ENCODE data around the gene CHST15. TPM values are rescaled to one million over a fixed set of nuclear protein-coding genes. Genes with fewer than 3 reads are reported as not detected.

The CHST15 gene, protein sequence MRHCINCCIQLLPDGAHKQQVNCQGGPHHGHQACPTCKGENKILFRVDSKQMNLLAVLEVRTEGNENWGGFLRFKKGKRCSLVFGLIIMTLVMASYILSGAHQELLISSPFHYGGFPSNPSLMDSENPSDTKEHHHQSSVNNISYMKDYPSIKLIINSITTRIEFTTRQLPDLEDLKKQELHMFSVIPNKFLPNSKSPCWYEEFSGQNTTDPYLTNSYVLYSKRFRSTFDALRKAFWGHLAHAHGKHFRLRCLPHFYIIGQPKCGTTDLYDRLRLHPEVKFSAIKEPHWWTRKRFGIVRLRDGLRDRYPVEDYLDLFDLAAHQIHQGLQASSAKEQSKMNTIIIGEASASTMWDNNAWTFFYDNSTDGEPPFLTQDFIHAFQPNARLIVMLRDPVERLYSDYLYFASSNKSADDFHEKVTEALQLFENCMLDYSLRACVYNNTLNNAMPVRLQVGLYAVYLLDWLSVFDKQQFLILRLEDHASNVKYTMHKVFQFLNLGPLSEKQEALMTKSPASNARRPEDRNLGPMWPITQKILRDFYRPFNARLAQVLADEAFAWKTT
- 9.1 and 9.4 TPM in 2 replicates for total RNA-seq (2021; fragmentation: NEBNext Ultra II Directional; extraction: Animal tissue kit (Norgen Biotek cat#: 25700))
- 7.4 and 8.8 TPM in 2 replicates for polyA plus RNA-seq (2011; rRNA removed)
- 6.8 TPM for polyA plus RNA-seq (2011; cell fraction: cytosol; rRNA removed)
- 9.3 TPM for polyA plus RNA-seq (2011; cell fraction: nucleus; rRNA removed)
- polyA plus RNA-seq (2012, experiment 1 of 2): 5.7 to 7.3 TPM (median 6.0 TPM) in 4 replicates
- 2.3 TPM for polyA plus RNA-seq (2012, experiment 2 of 2)
- polyA plus RNA-seq (2013, experiment 1 of 2): 4.7 TPM
- polyA plus RNA-seq (2013, experiment 2 of 2): 5.0 TPM
- 17.4 and 19.5 TPM in 2 replicates for polyA minus RNA-seq (2011; rRNA and poly(A)+ RNA removed)
- 7.5 TPM for polyA minus RNA-seq (2011; cell fraction: cytosol; rRNA and poly(A)+ RNA removed)
- 15.1 TPM for polyA minus RNA-seq (2011; cell fraction: nucleus; rRNA and poly(A)+ RNA removed)
- long read RNA-seq, experiment 1, partial matches to known transcripts: 1 of 4 reads
- long read RNA-seq, experiment 1, other reads (novel, unspliced or antisense): 3 of 4 reads
- long read RNA-seq, experiment 2, full-length matches to known transcripts: 1 of 3 reads
- long read RNA-seq, experiment 2, partial matches to known transcripts: 0 of 3 reads
- long read RNA-seq, experiment 2, other reads (novel, unspliced or antisense): 2 of 3 reads

DNA sequence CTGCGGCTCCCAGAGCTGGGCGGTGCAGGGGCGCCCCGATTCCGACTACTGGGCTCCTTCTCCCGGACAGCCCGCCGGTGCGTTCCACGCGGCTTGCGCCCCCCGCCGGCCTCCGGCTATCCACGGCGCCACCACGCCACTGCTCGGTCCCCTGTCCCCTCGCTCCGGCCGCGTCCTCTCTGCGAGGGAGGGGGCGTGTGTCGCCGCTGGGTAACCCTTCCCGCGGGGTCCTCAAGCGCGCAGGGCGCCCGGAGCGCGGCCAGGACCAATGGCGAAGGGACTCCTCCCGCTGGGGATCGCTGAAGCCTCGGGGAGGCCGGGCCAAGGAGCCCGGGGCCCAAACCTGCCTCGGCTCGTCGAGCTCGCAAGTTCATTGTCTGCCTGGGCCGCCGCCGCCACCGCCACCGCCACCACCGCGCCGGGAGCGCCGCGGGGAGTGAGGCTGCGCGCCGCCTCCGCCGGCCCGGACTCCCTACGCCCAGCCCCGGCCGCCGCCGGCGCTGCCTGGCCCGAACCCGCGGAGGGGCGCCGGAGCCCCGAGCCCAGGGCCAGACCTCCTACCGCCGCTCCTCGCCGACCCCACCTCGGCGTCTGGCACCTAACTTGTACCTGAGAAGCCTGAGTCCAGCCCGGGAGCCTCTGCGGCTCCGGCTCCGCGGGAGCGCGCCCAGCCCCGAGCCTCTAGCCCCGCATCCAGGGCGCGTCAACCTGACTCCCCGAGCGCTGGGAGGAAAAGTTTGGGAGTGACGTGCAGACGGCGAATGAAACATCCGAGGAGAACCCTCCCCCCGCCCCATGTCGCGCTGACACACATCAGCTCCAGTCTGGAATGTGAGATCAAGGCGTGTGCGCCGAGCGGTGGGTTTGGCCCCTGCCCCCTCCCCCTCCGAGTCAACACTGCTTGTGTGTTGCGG, at the start of gene CHST15:
Gene CHST15, minus strand, starts transcription at position 739 of the 914 bp plus-strand sequence. CDS start 47,386 bp downstream, outside the sequence.
- H3K14ac ChIP-seq (ENCODE audit: insufficient read length): no peak within 1 kb of the TSS
- H2BK12ac ChIP-seq (ENCODE audit: low read depth, low read length): no peak within 1 kb of the TSS
- no peak within 1 kb of the TSS for H3K4ac ChIP-seq (replicated peaks; ENCODE audit: insufficient read length, low read depth, low read length)
- no peak within 1 kb of the TSS for H2BK120ac ChIP-seq (replicated peaks; ENCODE audit: low read depth, low read length)
- no peak within 1 kb of the TSS for H2AK5ac ChIP-seq (ENCODE audit: low read depth, low read length)
- no peaks in the 10 kb centered on the region for H3K36me3 ChIP-seq (ENCODE audit: control insufficient read depth in 2 of 4, insufficient read depth in 4 of 4, low read length in 3 of 4)
- H3K18ac ChIP-seq (ENCODE audit: extremely low read depth, low read length): peak within 1 kb of the TSS; percentile 36
- 0 out of 2 replicates have a peak, but pooled peaks cover 1% of the 10 kb centered on the region for H3K79me1 ChIP-seq (ENCODE audit: low read depth, low read length)
- H2BK5ac ChIP-seq (ENCODE audit: low read depth, low read length): peak within 1 kb of the TSS; percentile 35; the same call in 1 of the 2 replicates
- 1% methylated on average over 44 of the region's 106 CpGs; no CpG with 5 or more reads in 1 of the 2 experiments for WGBS, 2 experiments (ENCODE audit: extremely low coverage in 1 of 2, insufficient coverage in 1 of 2, insufficient read length in 1 of 2, insufficient replicate concordance in 2 of 2, low coverage in 1 of 2, low lambda C conversion rate in 2 of 2, missing lambda C conversion rate in 1 of 2)
- H3K23me2 ChIP-seq (ENCODE audit: low read depth, low read length): peaks cover 17% of the 10 kb centered on the region; the same call in 1 of the 2 replicates
- ChIA-PET CTCF (ENCODE audit: partially characterized antibody) (interaction anchor here (0.9 to 1.8 kb wide), 5 partner anchors 14 to 296 kb away, joined by 3 to 5 read pairs (median 3); no protein-coding TSS in a partner anchor), POLR2A (ENCODE audit: partially characterized antibody) (interaction anchor here (0.6 to 2.0 kb wide), 7 partner anchors 9 to 116 kb away, joined by 3 to 6 read pairs (median 3); no protein-coding TSS in a partner anchor)
- H3K4me2 ChIP-seq (ENCODE audit: insufficient read depth in 1 of 2, low read depth in 2 of 2, low read length in 2 of 2): peak within 1 kb of the TSS; percentile 65 to 94
- peak within 1 kb of the TSS; percentile 40 for H3K56ac ChIP-seq (replicated peaks; ENCODE audit: insufficient read length, low read depth, low read length)
- FAIRE-seq (no peak), DNase-seq (ENCODE audit: low read depth in 1 of 2, low spot score in 2 of 2) (peak; percentile 54 to 82)
- no peak within 1 kb of the TSS; the same call in 1 of the 2 replicates for H2BK20ac ChIP-seq (ENCODE audit: low read length)
- H4K8ac ChIP-seq (ENCODE audit: extremely low read depth, insufficient read depth, low read length): peak within 1 kb of the TSS; percentile 76
- H3K23ac ChIP-seq (ENCODE audit: insufficient read length): no peak within 1 kb of the TSS
- H3K79me2 ChIP-seq (ENCODE audit: control insufficient read depth in 1 of 2, insufficient read depth in 2 of 2, low read length in 2 of 2): peaks cover 0 to 13% of the 10 kb centered on the region in 2 experiments; a peak in 1 of 4 replicates
- peak within 1 kb of the TSS; percentile 12 for H2BK15ac ChIP-seq (ENCODE audit: low read length)
- peaks cover 3 to 5% (median 3%) of the 10 kb centered on the region in 4 experiments; a peak in 5 of 7 replicates for H3K4me1 ChIP-seq (replicated peaks in 1 of 4; ENCODE audit: control insufficient read depth in 3 of 4, insufficient read depth in 4 of 4, low read length in 3 of 4)
- H2AFZ ChIP-seq (ENCODE audit: low read length): peak within 1 kb of the TSS; percentile 35; the same call in 1 of the 2 replicates
- no peak within 1 kb of the TSS for H3K27ac ChIP-seq (ENCODE audit: low read depth, low read length)
- H3K9ac ChIP-seq (replicated peaks in 1 of 4; ENCODE audit: extremely low read depth in 1 of 4, low read depth in 3 of 4, low read length in 3 of 4): peak within 1 kb of the TSS in 3 of 4 experiments; percentile 54 to 69 (median 58); a peak in 5 of 7 replicates
- peak within 1 kb of the TSS; percentile 62 to 74 (median 63) for H3K4me3 ChIP-seq (ENCODE audit: extremely low read depth in 1 of 4, insufficient read depth in 2 of 4, low read depth in 3 of 4, low read length in 4 of 4)
- H3K27me3 ChIP-seq (replicated peaks in 1 of 4; ENCODE audit: control insufficient read depth in 3 of 4, extremely low read depth in 1 of 4, insufficient read depth in 3 of 4, low read length in 3 of 4): peaks cover 4 to 46% (median 29%) of the 10 kb centered on the region in 4 experiments
- H4K91ac ChIP-seq (replicated peaks; ENCODE audit: insufficient read length, low read length): peak within 1 kb of the TSS; percentile 45
- H4K5ac ChIP-seq (ENCODE audit: insufficient read length, low read depth, low read length): no peak within 1 kb of the TSS
- H4K20me1 ChIP-seq (replicated peaks in 1 of 2; ENCODE audit: control insufficient read depth in 1 of 2, insufficient read depth in 2 of 2, low read length in 2 of 2): peaks cover 3 to 10% of the 10 kb centered on the region in 2 experiments
- H3K9me3 ChIP-seq (ENCODE audit: insufficient read depth in 2 of 2, low read depth in 1 of 2, low read length in 1 of 2): no peaks in the 10 kb centered on the region
- TF ChIP-seq PHF8 (conservative IDR thresholded peaks at IDR 0.05; ENCODE audit: low read depth, low read length) (0 out of 2 replicates have a peak, but pooled peaks have one; percentile 32), EZH2 (IDR thresholded peaks at IDR 0.05; ENCODE audit: low read depth, low read length, severe bottlenecking) (peak; percentile 20), KDM1A (IDR thresholded peaks at IDR 0.05; ENCODE audit: borderline replicate concordance, low read length) (no peak)
- TF ChIP-seq, protein P1, sequence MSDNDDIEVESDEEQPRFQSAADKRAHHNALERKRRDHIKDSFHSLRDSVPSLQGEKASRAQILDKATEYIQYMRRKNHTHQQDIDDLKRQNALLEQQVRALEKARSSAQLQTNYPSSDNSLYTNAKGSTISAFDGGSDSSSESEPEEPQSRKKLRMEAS (IDR thresholded peaks at IDR 0.05): no peak; the same call in 1 of the 2 replicates
